Uterus (tissue), 4 donors: ENCODE results near the gene DNAJC17. TPM values are rescaled to one million over a fixed set of nuclear protein-coding genes. Genes with fewer than 3 reads are reported as not detected.

Source experiments
- DNase-seq, 2 donors: peaks; one replicate each; pipeline ENCODE4 v3.0.0-alpha.2; 2019 to 2020
- H3K27ac ChIP-seq, 2 donors: fragments of 200-600 bp; sonication (generic); 1 replicate in 1 of 2; 2 replicates in 1 of 2; pipeline ENCODE4 v1.5.1; 2016 to 2018
- H3K27me3 ChIP-seq, 2 donors: fragments of 200-600 bp; sonication (generic); one replicate each; pipeline ENCODE4 v1.5.1; 2018 to 2019; ENCODE audit warnings: control low read depth in 1 of 2
- H3K36me3 ChIP-seq, 2 donors: fragments of 200-600 bp; sonication (generic); one replicate each; pipeline ENCODE4 v1.5.1; 2019; ENCODE audit warnings: control low read depth in 1 of 2
- H3K4me1 ChIP-seq, 2 donors: fragments of 200-600 bp; sonication (generic); one replicate each; pipeline ENCODE4 v1.5.1; 2018 to 2019; ENCODE audit warnings: control low read depth in 1 of 2
- H3K4me3 ChIP-seq, 2 donors: fragments of 200-600 bp; sonication (generic); 1 replicate in 1 of 2; 2 replicates in 1 of 2; pipeline ENCODE4 v1.5.1; 2018 to 2019; ENCODE audit warnings: mild to moderate bottlenecking in 1 of 2
- H3K9me3 ChIP-seq, 2 donors: fragments of 200-600 bp; sonication (generic); one replicate each; pipeline ENCODE4 v1.5.1; 2019; ENCODE audit warnings: control low read depth in 1 of 2
- CTCF ChIP-seq, 4 experiments: fragments of 200-600 bp in 2 of 4; fragments of 450-650 bp in 2 of 4; sonication (generic) in 2 of 4; IDR thresholded peaks; one replicate each; pipeline ENCODE4 v1.5.1; 2016 to 2019; ENCODE audit warnings: antibody characterized with exemption in 4 of 4, mild to moderate bottlenecking in 2 of 4, moderate library complexity in 1 of 4
- POLR2A ChIP-seq, 2 donors: fragments of 450-650 bp; IDR thresholded peaks; one replicate each; pipeline ENCODE4 v1.6.1; 2016; ENCODE audit warnings: antibody characterized with exemption in 2 of 2, mild to moderate bottlenecking in 1 of 2, moderate library complexity in 1 of 2
- intact Hi-C: fragments of 100-400 bp; cut with DNase I; formaldehyde crosslinking; loops from one replicate; pipeline ENCODE4 v1.15.1; 2023; ENCODE audit warnings: low total_unique reads
- small RNA-seq: library from RNA; depleted of rRNA; stranded (forward); fragments of <200 nt; gene quantifications from one replicate; pipeline ENCODE3, GENCODE V24; 2016
- total RNA-seq, 4 donors: library from RNA; depleted of rRNA in 3 of 4; stranded (reverse); fragments of >200 nt in 3 of 4; gene quantifications; one replicate each; pipeline versions ENCODE4 v1.1.0 to v1.2.4, GENCODE V29; 2014 to 2023
- donor health status: DM: yes; HTN: yes; CAD: no.

Gene DNAJC17
- total RNA-seq, 4 donors from 2014 or later, result 6.1 to 79.4 (median 32.5) TPM

- Histone ChIP-seq H3K4me1 (no peaks in the 10 kb centered on the region), H3K27me3 (no peaks in the 10 kb centered on the region), H3K27ac (no peak overlapping the region), H3K9me3 (no peaks in the 10 kb centered on the region), H3K4me3 (no peak overlapping the region), H3K36me3 (no peaks in the 10 kb centered on the region)
- no peak for DNase-seq
- intact Hi-C loops, result no loop called here
- no peak for TF ChIP-seq CTCF (IDR thresholded peaks at IDR 0.05)
- no peak for TF ChIP-seq POLR2A (IDR thresholded peaks at IDR 0.05)
Observed at GRCh38 chr15:40722354-40722753, 84.9 kb downstream of the DNAJC17 start.

DNA sequence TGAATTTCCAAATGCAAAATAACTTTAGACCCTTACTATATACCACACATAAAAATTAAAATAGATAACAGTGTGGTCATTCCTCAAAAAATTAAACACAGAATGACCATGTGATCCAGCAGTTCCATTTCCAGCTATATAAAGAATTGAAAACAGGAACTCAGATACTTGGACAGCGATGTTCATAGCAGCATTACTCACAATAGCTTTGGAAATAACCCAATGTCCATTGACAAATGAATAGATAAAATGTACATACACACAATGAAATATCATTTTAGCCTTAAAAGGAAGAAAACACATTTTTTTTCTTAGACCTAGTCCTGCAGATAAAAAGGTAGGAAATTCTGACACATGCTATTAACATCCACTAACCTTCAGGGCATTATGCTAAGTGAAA is 85.6 kb downstream of the DNAJC17 start:
- TF ChIP-seq POLR2A (IDR thresholded peaks at IDR 0.05) (no peak), CTCF (IDR thresholded peaks at IDR 0.05) (no peak)
- Histone ChIP-seq H3K36me3 (no peaks in the 10 kb centered on the region), H3K4me3 (no peak overlapping the region), H3K9me3 (no peaks in the 10 kb centered on the region), H3K27me3 (no peaks in the 10 kb centered on the region), H3K27ac (no peak overlapping the region), H3K4me1 (no peaks in the 10 kb centered on the region)
- no peak for DNase-seq
- intact Hi-C loops, result no loop called here

DNA sequence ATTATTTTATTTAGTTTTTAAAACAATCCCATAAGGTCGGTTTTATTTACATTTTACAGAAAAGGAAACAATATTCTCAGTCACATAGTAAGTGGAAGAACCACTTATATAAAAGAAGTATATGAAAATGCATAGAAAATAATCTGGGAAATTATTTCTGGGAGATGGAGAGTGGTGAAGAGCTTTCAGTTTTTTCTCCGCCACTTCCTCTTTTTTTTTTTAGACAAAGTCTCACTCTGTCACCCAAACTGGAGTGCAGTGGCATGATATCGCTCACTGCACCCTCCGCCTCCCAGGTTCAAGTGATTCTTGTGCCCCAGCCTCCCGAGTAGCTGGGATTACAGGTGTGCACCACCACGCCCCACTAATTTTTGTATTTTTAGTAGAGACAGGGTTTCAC is 91.1 kb downstream of the DNAJC17 start:
- H3K4me1 ChIP-seq, result no peaks in the 10 kb centered on the region
- no peaks in the 10 kb centered on the region for H3K27me3 ChIP-seq
- DNase-seq, result no peak
- H3K4me3 ChIP-seq, result no peak overlapping the region
- intact Hi-C loops, result no loop called here
- no peaks in the 10 kb centered on the region for H3K9me3 ChIP-seq
- H3K36me3 ChIP-seq, result no peaks in the 10 kb centered on the region
- TF ChIP-seq POLR2A (IDR thresholded peaks at IDR 0.05) (no peak), CTCF (IDR thresholded peaks at IDR 0.05) (no peak)
- no peak overlapping the region for H3K27ac ChIP-seq

Small RNAs within 50 kb of the gene (small RNA-seq; reads per million reads assigned to genes)
- gene SUMO2P15, result not detected

Other genes with a start within 250 kb of the DNAJC17 start
- gene CCDC32, start 242.4 kb downstream of the DNAJC17 start, total RNA-seq, result 10 to 100 TPM; 18.2 to 39.3 (median 29.3) TPM
- 10 to 100 TPM in 1 of 4 donors, 1 to 10 TPM in 1, under 1 TPM in 2; 0.29 to 18.6 (median 5.0) TPM for gene RPUSD2, start 238.2 kb downstream of the DNAJC17 start, total RNA-seq
- gene KNL1, start 213.2 kb downstream of the DNAJC17 start, total RNA-seq, result 10 to 100 TPM in 1 of 4 donors, under 1 TPM in 2, not detected in 1; 0.26 to 33.5 (median 0.55) TPM
- 1 to 10 TPM in 2 of 4 donors, under 1 TPM in 1, not detected in 1; 0.51 to 7.7 (median 1.3) TPM for gene RAD51, start 112.3 kb downstream of the DNAJC17 start, total RNA-seq
- 10 to 100 TPM in 2 of 4 donors, 1 to 10 TPM in 2; 6.4 to 27.0 (median 16.1) TPM for gene RMDN3, start 52.2 kb downstream of the DNAJC17 start, total RNA-seq
- gene GCHFR, start 43.4 kb downstream of the DNAJC17 start, total RNA-seq, result 100 to 1,000 TPM in 1 of 4 donors, 10 to 100 TPM in 2, 1 to 10 TPM in 1; 6.2 to 113 (median 34.5) TPM
- under 1 TPM in 2 of 4 donors, not detected in 2; 0.28 to 0.55 TPM for gene C15orf62, start 37.5 kb downstream of the DNAJC17 start, total RNA-seq
- gene ZFYVE19, start 384 bp downstream of the DNAJC17 start, total RNA-seq, result 10 to 100 TPM in 3 of 4 donors, 1 to 10 TPM in 1; 5.6 to 37.5 (median 15.2) TPM
- gene PPP1R14D, start 21.2 kb upstream of the DNAJC17 start, total RNA-seq, result not detected
- gene SPINT1, start 36.6 kb upstream of the DNAJC17 start, total RNA-seq, result 10 to 100 TPM in 1 of 4 donors, 1 to 10 TPM in 2, not detected in 1; 2.0 to 38.1 (median 2.3) TPM
- gene RHOV, start 66.8 kb upstream of the DNAJC17 start, total RNA-seq, result under 1 TPM in 1 of 4 donors, not detected in 3; 0.76 TPM
- 10 to 100 TPM in 2 of 4 donors, 1 to 10 TPM in 2; 3.8 to 33.3 (median 17.3) TPM for gene VPS18, start 87.0 kb upstream of the DNAJC17 start, total RNA-seq
- gene DLL4, start 121.9 kb upstream of the DNAJC17 start, total RNA-seq, result 10 to 100 TPM; 18.2 to 31.1 (median 22.6) TPM
- 1 to 10 TPM in 2 of 4 donors, under 1 TPM in 1, not detected in 1; 0.35 to 1.8 (median 1.4) TPM for gene CHAC1, start 146.0 kb upstream of the DNAJC17 start, total RNA-seq